GM23338 (cell line): ENCODE measurements around the gene RHOBTB3. TPM values are rescaled to one million over a fixed set of nuclear protein-coding genes. Genes with fewer than 3 reads are reported as not detected.
"Not testable (repeated sequence)": the region's sequence is repeated elsewhere in the genome, so short reads cannot be mapped to it uniquely, and the experiment has no call there.

Source experiments
- ATAC-seq: fragments of 200-7000 bp; cut with Tn5 transposase; 3 replicates; pipeline ENCODE4 v1.9.1; 2020
- DNase-seq: peaks from one replicate; pipeline ENCODE4 v3.0.0-alpha.2; 2015; ENCODE audit warnings: low spot score
- H2AFZ ChIP-seq: fragments of 200-600 bp; sonication (generic); 2 replicates; pipeline ENCODE4 v1.8.0; 2016; ENCODE audit warnings: antibody characterized with exemption, mild to moderate bottlenecking, moderate library complexity
- H3F3A ChIP-seq: fragments of 200-600 bp; sonication (generic); replicated peaks from 2 replicates; pipeline ENCODE4 v1.8.0; 2017; ENCODE audit warnings: antibody characterized with exemption, mixed run types, low read depth
- H3K27ac ChIP-seq: fragments of 200-600 bp; sonication (generic); 2 replicates; pipeline ENCODE4 v1.6.1; 2016; ENCODE audit warnings: low read depth
- H3K27me3 ChIP-seq: fragments of 200-600 bp; sonication (generic); 2 replicates; pipeline ENCODE4 v1.8.0; 2016; ENCODE audit warnings: mild to moderate bottlenecking, mixed run types, moderate library complexity; ENCODE audit not compliant: insufficient read depth
- H3K36me3 ChIP-seq: fragments of 200-600 bp; sonication (generic); 2 replicates; pipeline ENCODE4 v1.8.0; 2016; ENCODE audit warnings: mild to moderate bottlenecking; ENCODE audit not compliant: insufficient read depth
- H3K4me1 ChIP-seq: fragments of 200-600 bp; sonication (generic); 2 replicates; pipeline ENCODE4 v1.8.0; 2016; ENCODE audit warnings: mild to moderate bottlenecking, moderate library complexity; ENCODE audit not compliant: insufficient read depth
- H3K4me2 ChIP-seq: fragments of 200-600 bp; sonication (generic); 2 replicates; pipeline ENCODE4 v1.7.1; 2017; ENCODE audit warnings: mixed run types
- H3K4me3 ChIP-seq: fragments of 200-600 bp; sonication (generic); 2 replicates; pipeline ENCODE4 v1.6.1; 2016; ENCODE audit warnings: mixed run types
- H3K79me2 ChIP-seq: fragments of 200-600 bp; sonication (generic); replicated peaks from 2 replicates; pipeline ENCODE4 v1.8.0; 2017; ENCODE audit warnings: mild to moderate bottlenecking; ENCODE audit not compliant: insufficient read depth
- H3K9me2 ChIP-seq: fragments of 200-600 bp; sonication (generic); 2 replicates; pipeline ENCODE4 v1.8.0; 2017; ENCODE audit not compliant: insufficient read depth
- H4K20me1 ChIP-seq: fragments of 200-600 bp; sonication (generic); replicated peaks from 2 replicates; pipeline ENCODE4 v1.8.0; 2017; ENCODE audit warnings: mild to moderate bottlenecking; ENCODE audit not compliant: insufficient read depth
- H3K27ac Mint-ChIP-seq: 2 replicates; pipeline ENCODE4 v1.8.0; 2020; ENCODE audit warnings: inconsistent platforms, mild to moderate bottlenecking, moderate library complexity, mixed read lengths
- H3K27me3 Mint-ChIP-seq: 3 replicates; pipeline ENCODE4 v1.8.0; 2022; ENCODE audit warnings: low read depth, mild to moderate bottlenecking, moderate library complexity, mixed read lengths, inconsistent platforms; ENCODE audit not compliant: insufficient read depth, poor library complexity
- H3K36me3 Mint-ChIP-seq: 3 replicates; pipeline ENCODE4 v1.8.0; 2021; ENCODE audit warnings: low read depth, mild to moderate bottlenecking, inconsistent platforms, moderate library complexity, mixed read lengths
- H3K4me1 Mint-ChIP-seq: 3 replicates; pipeline ENCODE4 v1.8.0; 2020; ENCODE audit warnings: mild to moderate bottlenecking, inconsistent platforms, mixed read lengths
- H3K4me3 Mint-ChIP-seq: 3 replicates; pipeline ENCODE4 v1.8.0; 2021; ENCODE audit warnings: moderate library complexity, mild to moderate bottlenecking, inconsistent platforms, mixed read lengths
- H3K9me3 Mint-ChIP-seq: 3 replicates; pipeline ENCODE4 v1.8.0; 2020; ENCODE audit warnings: moderate library complexity, mild to moderate bottlenecking, inconsistent platforms, mixed read lengths
- CREB1 ChIP-seq: fragments of 250-450 bp; sonication (Bioruptor Pico); IDR thresholded peaks from 2 replicates; pipeline ENCODE4 v1.5.0; 2020; ENCODE audit warnings: low read depth, mild to moderate bottlenecking, moderate library complexity
- EZH2 ChIP-seq: fragments of 200-600 bp; sonication (generic); IDR thresholded peaks from one replicate; pipeline ENCODE4 v1.8.0; 2017; ENCODE audit warnings: antibody characterized with exemption, mild to moderate bottlenecking, low read depth; ENCODE audit not compliant: unreplicated experiment
- EZH2phosphoT487 ChIP-seq: fragments of 200-600 bp; sonication (generic); IDR thresholded peaks from one replicate; pipeline ENCODE4 v1.8.1; 2018; ENCODE audit warnings: antibody characterized with exemption; ENCODE audit not compliant: unreplicated experiment
- NANOG ChIP-seq: IDR thresholded peaks from 2 replicates; pipeline ENCODE4 v1.6.1; 2016; ENCODE audit warnings: antibody characterized with exemption, borderline replicate concordance
- ZNF114 ChIP-seq: fragments of 250-450 bp; sonication (Bioruptor Pico); IDR thresholded peaks from 2 replicates; pipeline ENCODE4 v1.5.0; 2020; ENCODE audit warnings: mild to moderate bottlenecking, moderate library complexity
- ZNF331 ChIP-seq: fragments of 250-450 bp; sonication (Bioruptor Pico); IDR thresholded peaks from 2 replicates; pipeline ENCODE4 v1.5.0; 2020; ENCODE audit warnings: low read depth, mild to moderate bottlenecking, moderate library complexity
- polyA plus RNA-seq: library from polyadenylated mRNA; unstranded; fragments of >200 nt; fragmentation: Nextera tagmentation; extraction: Ambion mirVana; gene quantifications from 2 replicates; pipeline ENCODE4 v1.2.1, GENCODE V29; 2016
- total RNA-seq: library from RNA; depleted of rRNA; stranded (reverse); fragments of >200 nt; shearing (Covaris generic); gene quantifications from 2 replicates; pipeline ENCODE4 v1.2.3, GENCODE V29; 2014
- TF ChIP-seq, protein P1 (sequence below): fragments of 250-450 bp; sonication (Bioruptor Pico); IDR thresholded peaks from 2 replicates; pipeline ENCODE4 v1.5.0; 2020; ENCODE audit warnings: mild to moderate bottlenecking, moderate library complexity
- TF ChIP-seq, protein P2 (sequence below): IDR thresholded peaks from one replicate; pipeline ENCODE4 v1.6.1; 2018; ENCODE audit warnings: antibody characterized with exemption; ENCODE audit not compliant: unreplicated experiment

The RHOBTB3 gene
- total and polyA plus RNA-seq, 2 experiments from 2014 or later = 10.0 to 13.4 TPM

DNA sequence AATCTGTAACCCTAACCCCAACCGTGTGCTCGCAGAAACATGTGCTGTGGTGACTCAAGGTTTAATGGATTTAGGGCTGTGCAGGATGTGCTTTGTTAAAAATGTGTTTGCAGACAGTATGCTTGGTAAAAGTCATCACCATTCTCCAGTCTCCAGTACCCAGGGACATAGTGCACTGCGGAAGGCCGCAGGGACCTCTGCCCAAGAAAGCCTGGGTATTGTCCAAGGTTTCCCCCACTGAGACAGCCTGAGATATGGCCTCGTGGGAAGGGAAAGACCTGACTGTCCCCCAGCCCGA is 79.9 kb downstream of the RHOBTB3 start:
- H3K27me3 ChIP-seq, H3K27me3 Mint-ChIP-seq, H4K20me1 ChIP-seq, H3K36me3 ChIP-seq, H3K4me3 ChIP-seq, H3K4me3 Mint-ChIP-seq, H3K79me2 ChIP-seq, H3F3A ChIP-seq, DNase-seq, H3K27ac Mint-ChIP-seq, H3K36me3 Mint-ChIP-seq, ATAC-seq, H3K9me3 Mint-ChIP-seq, H3K27ac ChIP-seq, H3K9me2 ChIP-seq, H2AFZ ChIP-seq: not testable (repeated sequence)
- H3K4me1 Mint-ChIP-seq = peaks cover 54% of the 10 kb centered on the region
- Histone ChIP-seq H3K4me2 (peak overlapping the region; percentile 13; the same call in 1 of the 2 replicates), H3K4me1 (peaks cover 21% of the 10 kb centered on the region)

DNA sequence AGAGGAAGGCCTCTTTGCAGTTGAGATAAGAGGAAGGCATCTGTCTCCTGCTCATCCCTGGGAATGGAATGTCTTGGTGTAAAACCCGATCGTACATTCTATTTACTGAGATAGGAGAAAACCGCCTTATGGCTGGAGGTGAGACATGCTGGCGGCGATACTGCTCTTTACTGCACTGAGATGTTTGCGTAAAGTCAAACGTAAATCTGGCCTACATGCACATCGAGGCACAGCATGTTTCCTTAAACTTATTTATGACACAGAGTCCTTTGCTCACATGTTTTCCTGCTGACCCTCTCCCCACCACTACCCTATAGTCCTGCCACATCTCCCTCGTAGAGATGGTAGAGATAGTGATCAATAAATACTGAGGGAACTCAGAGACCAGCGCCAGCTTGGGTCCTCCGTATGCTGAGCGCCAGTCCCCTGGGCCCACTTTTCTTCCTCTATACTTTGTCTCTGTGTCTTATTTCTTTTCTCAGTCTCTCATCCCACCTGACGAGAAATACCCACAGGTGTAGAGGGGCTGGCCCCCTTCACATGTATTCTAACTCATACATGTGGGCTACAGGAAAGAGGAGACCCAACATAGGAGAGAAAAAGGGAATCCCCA is 80.4 kb downstream of the RHOBTB3 start:
- not testable (repeated sequence) for H3K9me3 Mint-ChIP-seq, H3K27ac ChIP-seq, H3K4me2 ChIP-seq, DNase-seq, H2AFZ ChIP-seq, H3K4me3 ChIP-seq, H3K27ac Mint-ChIP-seq, H3K27me3 ChIP-seq, H3K79me2 ChIP-seq, H3K36me3 Mint-ChIP-seq, H3K36me3 ChIP-seq, ATAC-seq, H3K9me2 ChIP-seq, H4K20me1 ChIP-seq, H3K4me3 Mint-ChIP-seq, H3K27me3 Mint-ChIP-seq, H3F3A ChIP-seq
- H3K4me1 ChIP-seq = peaks cover 21% of the 10 kb centered on the region
- peaks cover 57% of the 10 kb centered on the region for H3K4me1 Mint-ChIP-seq

DNA sequence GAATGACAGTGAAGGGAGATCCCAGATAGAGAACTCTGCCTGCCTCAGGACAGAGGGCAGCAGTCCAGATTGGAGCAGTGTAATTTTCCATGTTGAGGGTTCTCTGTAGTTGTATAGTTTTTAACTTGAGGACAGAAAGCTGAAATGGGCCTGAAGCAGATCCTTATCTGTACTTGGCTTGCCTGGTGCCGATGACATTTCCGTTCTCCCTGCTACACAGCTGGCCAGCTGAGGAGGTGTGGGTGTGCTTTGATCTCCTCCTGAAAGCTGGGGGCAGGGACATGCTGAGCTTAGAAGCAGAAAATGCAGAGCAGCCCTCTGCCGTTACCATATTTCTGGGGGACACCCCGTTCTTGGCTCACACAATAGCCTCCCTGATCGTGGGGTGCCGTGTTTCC is 80.9 kb downstream of the RHOBTB3 start:
- no peaks in the 10 kb centered on the region for H3K9me3 Mint-ChIP-seq
- no peak overlapping the region for H3K4me3 Mint-ChIP-seq
- Histone ChIP-seq H3K4me1 (peaks cover 25% of the 10 kb centered on the region), H3K27ac (no peak overlapping the region), H3K4me2 (no peak overlapping the region), H2AFZ (no peak overlapping the region), H4K20me1 (no peaks in the 10 kb centered on the region), H3F3A (no peaks in the 10 kb centered on the region), H3K36me3 (no peaks in the 10 kb centered on the region), H3K9me2 (no peaks in the 10 kb centered on the region), H3K79me2 (no peaks in the 10 kb centered on the region), H3K27me3 (no peaks in the 10 kb centered on the region), H3K4me3 (no peak overlapping the region)
- H3K27me3 Mint-ChIP-seq = peaks cover 1% of the 10 kb centered on the region
- TF ChIP-seq EZH2 (no peak), CREB1 (CRISPR knock-in tag) (no peak), EZH2phosphoT487 (no peak), NANOG (no peak), ZNF331 (no peak), ZNF114 (CRISPR knock-in tag) (no peak)
- TF ChIP-seq, protein P1, sequence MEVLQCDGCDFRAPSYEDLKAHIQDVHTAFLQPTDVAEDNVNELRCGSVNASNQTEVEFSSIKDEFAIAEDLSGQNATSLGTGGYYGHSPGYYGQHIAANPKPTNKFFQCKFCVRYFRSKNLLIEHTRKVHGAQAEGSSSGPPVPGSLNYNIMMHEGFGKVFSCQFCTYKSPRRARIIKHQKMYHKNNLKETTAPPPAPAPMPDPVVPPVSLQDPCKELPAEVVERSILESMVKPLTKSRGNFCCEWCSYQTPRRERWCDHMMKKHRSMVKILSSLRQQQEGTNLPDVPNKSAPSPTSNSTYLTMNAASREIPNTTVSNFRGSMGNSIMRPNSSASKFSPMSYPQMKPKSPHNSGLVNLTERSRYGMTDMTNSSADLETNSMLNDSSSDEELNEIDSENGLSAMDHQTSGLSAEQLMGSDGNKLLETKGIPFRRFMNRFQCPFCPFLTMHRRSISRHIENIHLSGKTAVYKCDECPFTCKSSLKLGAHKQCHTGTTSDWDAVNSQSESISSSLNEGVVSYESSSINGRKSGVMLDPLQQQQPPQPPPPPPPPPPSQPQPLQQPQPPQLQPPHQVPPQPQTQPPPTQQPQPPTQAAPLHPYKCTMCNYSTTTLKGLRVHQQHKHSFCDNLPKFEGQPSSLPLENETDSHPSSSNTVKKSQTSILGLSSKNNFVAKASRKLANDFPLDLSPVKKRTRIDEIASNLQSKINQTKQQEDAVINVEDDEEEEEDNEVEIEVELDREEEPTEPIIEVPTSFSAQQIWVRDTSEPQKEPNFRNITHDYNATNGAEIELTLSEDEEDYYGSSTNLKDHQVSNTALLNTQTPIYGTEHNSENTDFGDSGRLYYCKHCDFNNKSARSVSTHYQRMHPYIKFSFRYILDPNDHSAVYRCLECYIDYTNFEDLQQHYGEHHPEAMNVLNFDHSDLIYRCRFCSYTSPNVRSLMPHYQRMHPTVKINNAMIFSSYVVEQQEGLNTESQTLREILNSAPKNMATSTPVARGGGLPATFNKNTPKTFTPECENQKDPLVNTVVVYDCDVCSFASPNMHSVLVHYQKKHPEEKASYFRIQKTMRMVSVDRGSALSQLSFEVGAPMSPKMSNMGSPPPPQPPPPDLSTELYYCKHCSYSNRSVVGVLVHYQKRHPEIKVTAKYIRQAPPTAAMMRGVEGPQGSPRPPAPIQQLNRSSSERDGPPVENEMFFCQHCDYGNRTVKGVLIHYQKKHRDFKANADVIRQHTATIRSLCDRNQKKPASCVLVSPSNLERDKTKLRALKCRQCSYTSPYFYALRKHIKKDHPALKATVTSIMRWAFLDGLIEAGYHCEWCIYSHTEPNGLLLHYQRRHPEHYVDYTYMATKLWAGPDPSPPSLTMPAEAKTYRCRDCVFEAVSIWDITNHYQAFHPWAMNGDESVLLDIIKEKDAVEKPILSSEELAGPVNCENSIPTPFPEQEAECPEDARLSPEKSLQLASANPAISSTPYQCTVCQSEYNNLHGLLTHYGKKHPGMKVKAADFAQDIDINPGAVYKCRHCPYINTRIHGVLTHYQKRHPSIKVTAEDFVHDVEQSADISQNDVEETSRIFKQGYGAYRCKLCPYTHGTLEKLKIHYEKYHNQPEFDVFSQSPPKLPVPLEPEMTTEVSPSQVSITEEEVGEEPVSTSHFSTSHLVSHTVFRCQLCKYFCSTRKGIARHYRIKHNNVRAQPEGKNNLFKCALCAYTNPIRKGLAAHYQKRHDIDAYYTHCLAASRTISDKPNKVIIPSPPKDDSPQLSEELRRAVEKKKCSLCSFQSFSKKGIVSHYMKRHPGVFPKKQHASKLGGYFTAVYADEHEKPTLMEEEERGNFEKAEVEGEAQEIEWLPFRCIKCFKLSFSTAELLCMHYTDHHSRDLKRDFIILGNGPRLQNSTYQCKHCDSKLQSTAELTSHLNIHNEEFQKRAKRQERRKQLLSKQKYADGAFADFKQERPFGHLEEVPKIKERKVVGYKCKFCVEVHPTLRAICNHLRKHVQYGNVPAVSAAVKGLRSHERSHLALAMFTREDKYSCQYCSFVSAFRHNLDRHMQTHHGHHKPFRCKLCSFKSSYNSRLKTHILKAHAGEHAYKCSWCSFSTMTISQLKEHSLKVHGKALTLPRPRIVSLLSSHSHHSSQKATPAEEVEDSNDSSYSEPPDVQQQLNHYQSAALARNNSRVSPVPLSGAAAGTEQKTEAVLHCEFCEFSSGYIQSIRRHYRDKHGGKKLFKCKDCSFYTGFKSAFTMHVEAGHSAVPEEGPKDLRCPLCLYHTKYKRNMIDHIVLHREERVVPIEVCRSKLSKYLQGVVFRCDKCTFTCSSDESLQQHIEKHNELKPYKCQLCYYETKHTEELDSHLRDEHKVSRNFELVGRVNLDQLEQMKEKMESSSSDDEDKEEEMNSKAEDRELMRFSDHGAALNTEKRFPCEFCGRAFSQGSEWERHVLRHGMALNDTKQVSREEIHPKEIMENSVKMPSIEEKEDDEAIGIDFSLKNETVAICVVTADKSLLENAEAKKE (CRISPR knock-in tag) = no peak
- TF ChIP-seq, protein P2, sequence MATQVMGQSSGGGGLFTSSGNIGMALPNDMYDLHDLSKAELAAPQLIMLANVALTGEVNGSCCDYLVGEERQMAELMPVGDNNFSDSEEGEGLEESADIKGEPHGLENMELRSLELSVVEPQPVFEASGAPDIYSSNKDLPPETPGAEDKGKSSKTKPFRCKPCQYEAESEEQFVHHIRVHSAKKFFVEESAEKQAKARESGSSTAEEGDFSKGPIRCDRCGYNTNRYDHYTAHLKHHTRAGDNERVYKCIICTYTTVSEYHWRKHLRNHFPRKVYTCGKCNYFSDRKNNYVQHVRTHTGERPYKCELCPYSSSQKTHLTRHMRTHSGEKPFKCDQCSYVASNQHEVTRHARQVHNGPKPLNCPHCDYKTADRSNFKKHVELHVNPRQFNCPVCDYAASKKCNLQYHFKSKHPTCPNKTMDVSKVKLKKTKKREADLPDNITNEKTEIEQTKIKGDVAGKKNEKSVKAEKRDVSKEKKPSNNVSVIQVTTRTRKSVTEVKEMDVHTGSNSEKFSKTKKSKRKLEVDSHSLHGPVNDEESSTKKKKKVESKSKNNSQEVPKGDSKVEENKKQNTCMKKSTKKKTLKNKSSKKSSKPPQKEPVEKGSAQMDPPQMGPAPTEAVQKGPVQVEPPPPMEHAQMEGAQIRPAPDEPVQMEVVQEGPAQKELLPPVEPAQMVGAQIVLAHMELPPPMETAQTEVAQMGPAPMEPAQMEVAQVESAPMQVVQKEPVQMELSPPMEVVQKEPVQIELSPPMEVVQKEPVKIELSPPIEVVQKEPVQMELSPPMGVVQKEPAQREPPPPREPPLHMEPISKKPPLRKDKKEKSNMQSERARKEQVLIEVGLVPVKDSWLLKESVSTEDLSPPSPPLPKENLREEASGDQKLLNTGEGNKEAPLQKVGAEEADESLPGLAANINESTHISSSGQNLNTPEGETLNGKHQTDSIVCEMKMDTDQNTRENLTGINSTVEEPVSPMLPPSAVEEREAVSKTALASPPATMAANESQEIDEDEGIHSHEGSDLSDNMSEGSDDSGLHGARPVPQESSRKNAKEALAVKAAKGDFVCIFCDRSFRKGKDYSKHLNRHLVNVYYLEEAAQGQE = no peak
- no peaks in the 10 kb centered on the region; the same call in 2 of the 3 replicates for H3K36me3 Mint-ChIP-seq
- peak; percentile 31 for ATAC-seq
- no peak overlapping the region for H3K27ac Mint-ChIP-seq
- no peak for DNase-seq
- peaks cover 59% of the 10 kb centered on the region for H3K4me1 Mint-ChIP-seq
